IMR-90 (cell line): ENCODE results near the gene PCP2. TPM values are rescaled to one million over a fixed set of nuclear protein-coding genes. Genes with fewer than 3 reads are reported as not detected.

Experiments
- ATAC-seq: fragments of 200-7000 bp; cut with Tn5 transposase; 2 replicates; pipeline ENCODE4 v1.9.1; 2020; ENCODE audit warnings: low read depth, mild to moderate bottlenecking, moderate library complexity
- BruUV-seq: library from RNA; stranded (reverse); fragments of 400-500 nt; replicated peaks from 2 replicates; lab custom pipeline; 2021; lab: Mats Ljungman, UMichigan
- CTCF ChIA-PET: fragments of 300-600 bp; formaldehyde crosslinking; extraction: SDS; loops from one replicate; lab custom pipeline; 2021; ENCODE audit warnings: antibody characterized with exemption; lab: Yijun Ruan, JAX
- POLR2A ChIA-PET: fragments of 300-600 bp; sonication (Branson Sonifier 250); formaldehyde crosslinking; loops from one replicate; lab custom pipeline; 2022; ENCODE audit warnings: antibody characterized with exemption; ENCODE audit not compliant: unreplicated experiment; lab: Charles Lee
- DNase-seq: peaks from one replicate; pipeline ENCODE4 v3.0.0; 2013
- H2AFZ ChIP-seq: replicated peaks from 2 replicates; pipeline ENCODE3; 2013; ENCODE audit warnings: low read length, mild to moderate bottlenecking; ENCODE audit not compliant: poor library complexity
- H2AK5ac ChIP-seq: 2 replicates; pipeline ENCODE4 v1.6.1; 2013; ENCODE audit warnings: low read depth, low read length, inconsistent platforms
- H2AK9ac ChIP-seq: replicated peaks from 2 replicates; pipeline ENCODE3; 2013; ENCODE audit warnings: mild to moderate bottlenecking, low read depth, low read length, moderate library complexity; ENCODE audit not compliant: poor library complexity
- H2BK120ac ChIP-seq: 2 replicates; pipeline ENCODE4 v1.6.1; 2013; ENCODE audit warnings: low read depth, low read length, inconsistent platforms
- H2BK15ac ChIP-seq: 3 replicates; pipeline ENCODE4 v1.6.1; 2013; ENCODE audit warnings: low read depth, low read length, inconsistent platforms
- H2BK20ac ChIP-seq: 2 replicates; pipeline ENCODE4 v1.6.1; 2013; ENCODE audit warnings: low read depth, mild to moderate bottlenecking, inconsistent platforms, low read length, moderate library complexity
- H2BK5ac ChIP-seq: 2 replicates; pipeline ENCODE4 v1.6.1; 2013; ENCODE audit warnings: mild to moderate bottlenecking, low read depth, low read length, inconsistent platforms; ENCODE audit not compliant: poor library complexity, severe bottlenecking
- H3K14ac ChIP-seq: replicated peaks from 2 replicates; pipeline ENCODE4 v1.6.1; 2013; ENCODE audit warnings: low read depth, low read length, inconsistent platforms
- H3K18ac ChIP-seq: 2 replicates; pipeline ENCODE4 v1.6.1; 2013; ENCODE audit warnings: low read depth, low read length, control low read depth
- H3K23ac ChIP-seq: 2 replicates; pipeline ENCODE4 v1.6.1; 2013; ENCODE audit warnings: low read depth, low read length, inconsistent platforms
- H3K27ac ChIP-seq: 2 replicates; pipeline ENCODE4 v1.5.1; 2013; ENCODE audit warnings: mild to moderate bottlenecking, control low read depth, low read length; ENCODE audit not compliant: insufficient read depth
- H3K27me3 ChIP-seq: 2 replicates; pipeline ENCODE4 v1.6.1; 2013; ENCODE audit warnings: low read length; ENCODE audit not compliant: control insufficient read depth, insufficient read depth
- H3K36me3 ChIP-seq: 2 replicates; pipeline ENCODE4 v1.6.1; 2013; ENCODE audit warnings: low read length, mixed read lengths; ENCODE audit not compliant: control insufficient read depth, insufficient read depth
- H3K4ac ChIP-seq: 2 replicates; pipeline ENCODE4 v1.6.1; 2013; ENCODE audit warnings: low read depth, low read length, inconsistent platforms
- H3K4me1 ChIP-seq: 2 replicates; pipeline ENCODE4 v1.6.1; 2013; ENCODE audit warnings: low read length, mixed read lengths; ENCODE audit not compliant: control insufficient read depth, insufficient read depth
- H3K4me2 ChIP-seq: 2 replicates; pipeline ENCODE4 v1.6.1; 2013; ENCODE audit warnings: low read depth, mild to moderate bottlenecking, control low read depth, low read length, moderate library complexity
- H3K4me3 ChIP-seq: 2 replicates; pipeline ENCODE4 v1.5.1; 2013; ENCODE audit warnings: low read depth, mild to moderate bottlenecking, control low read depth, low read length, moderate library complexity; ENCODE audit not compliant: insufficient read depth
- H3K56ac ChIP-seq: 2 replicates; pipeline ENCODE4 v1.6.1; 2013; ENCODE audit warnings: low read length, inconsistent platforms; ENCODE audit not compliant: insufficient read depth; ENCODE audit errors: extremely low read depth
- H3K79me1 ChIP-seq, 2 experiments: 2 replicates each; pipeline ENCODE4 v1.6.1; 2013; ENCODE audit warnings: low read length in 2 of 2, inconsistent platforms in 1 of 2, low read depth in 1 of 2
- H3K9ac ChIP-seq: 2 replicates; pipeline ENCODE4 v1.6.1; 2013; ENCODE audit warnings: low read depth, low read length, control low read depth
- H3K9me1 ChIP-seq: 2 replicates; pipeline ENCODE4 v1.6.1; 2013; ENCODE audit warnings: low read length, inconsistent platforms; ENCODE audit not compliant: insufficient read depth
- H3K9me3 ChIP-seq: 2 replicates; pipeline ENCODE4 v1.6.1; 2013; ENCODE audit warnings: low read length; ENCODE audit not compliant: control insufficient read depth, insufficient read depth
- H4K20me1 ChIP-seq: 2 replicates; pipeline ENCODE4 v1.6.1; 2013; ENCODE audit warnings: low read length, inconsistent platforms; ENCODE audit not compliant: insufficient read depth
- H4K5ac ChIP-seq: 2 replicates; pipeline ENCODE4 v1.6.1; 2013; ENCODE audit warnings: mild to moderate bottlenecking, low read depth, low read length, control low read depth
- H4K8ac ChIP-seq, 2 experiments: 2 replicates each; pipeline ENCODE4 v1.6.1; 2013; ENCODE audit warnings: low read depth in 2 of 2, low read length in 2 of 2, control low read depth in 1 of 2, inconsistent platforms in 1 of 2
- H4K91ac ChIP-seq: 2 replicates; pipeline ENCODE4 v1.6.1; 2013; ENCODE audit warnings: low read depth, low read length, inconsistent platforms; ENCODE audit not compliant: insufficient read depth
- BHLHE40 ChIP-seq: fragments of 150-350 bp; IDR thresholded peaks from 2 replicates; pipeline ENCODE4 v1.6.1; 2016; ENCODE audit warnings: mild to moderate bottlenecking, low read depth, low read length
- CEBPB ChIP-seq: IDR thresholded peaks from 2 replicates; pipeline ENCODE4 v1.6.1; 2012; ENCODE audit warnings: low read depth, low read length, improper control_type of control experiment
- CHD1 ChIP-seq: IDR thresholded peaks from 2 replicates; pipeline ENCODE4 v1.6.1; 2012; ENCODE audit warnings: low read depth, low read length, improper control_type of control experiment
- CTCF ChIP-seq: conservative IDR thresholded peaks from 2 replicates; pipeline ENCODE4 v1.5.1; 2012; ENCODE audit warnings: mild to moderate bottlenecking, low read depth, low read length, improper control_type of control experiment
- FOS ChIP-seq: fragments of 150-350 bp; IDR thresholded peaks from 2 replicates; pipeline ENCODE4 v1.6.1; 2016; ENCODE audit warnings: low read depth, low read length
- MAFK ChIP-seq: IDR thresholded peaks from 2 replicates; pipeline ENCODE4 v1.6.1; 2012; ENCODE audit warnings: low read depth, low read length, improper control_type of control experiment
- MAZ ChIP-seq: IDR thresholded peaks from 2 replicates; pipeline ENCODE4 v1.6.1; 2012; ENCODE audit warnings: low read depth, mild to moderate bottlenecking, low read length, improper control_type of control experiment, moderate library complexity, borderline replicate concordance
- MXI1 ChIP-seq: IDR thresholded peaks from 2 replicates; pipeline ENCODE4 v1.6.1; 2012; ENCODE audit warnings: low read depth, mild to moderate bottlenecking, low read length, moderate library complexity, borderline replicate concordance
- NFE2L2 ChIP-seq: fragments of 150-350 bp; IDR thresholded peaks from 2 replicates; pipeline ENCODE4 v1.6.1; 2016; ENCODE audit warnings: low read depth, mild to moderate bottlenecking, low read length
- POLR2A ChIP-seq: IDR thresholded peaks from 2 replicates; pipeline ENCODE4 v1.6.1; 2012; ENCODE audit warnings: mild to moderate bottlenecking, low read depth, low read length
- RAD21 ChIP-seq: IDR thresholded peaks from 2 replicates; pipeline ENCODE4 v1.6.1; 2012; ENCODE audit warnings: low read length, improper control_type of control experiment
- RCOR1 ChIP-seq: IDR thresholded peaks from 2 replicates; pipeline ENCODE4 v1.6.1; 2012; ENCODE audit warnings: mild to moderate bottlenecking, low read length, improper control_type of control experiment; ENCODE audit not compliant: insufficient replicate concordance
- RFX5 ChIP-seq: IDR thresholded peaks from 2 replicates; pipeline ENCODE4 v1.8.0; 2012; ENCODE audit warnings: low read depth, mild to moderate bottlenecking, low read length, moderate library complexity
- SMC3 ChIP-seq: fragments of 150-350 bp; IDR thresholded peaks from 2 replicates; pipeline ENCODE4 v1.6.1; 2016; ENCODE audit warnings: low read depth, mild to moderate bottlenecking, antibody characterized with exemption, low read length, moderate library complexity
- WGBS, 2 experiments: methylation state at CpG; one replicate each; pipeline versions ENCODE4 v1.1.5 to v1.1.7; 2013; ENCODE audit warnings: missing lambda C conversion rate in 2 of 2; ENCODE audit not compliant: insufficient read length in 1 of 2; ENCODE audit errors: extremely low coverage in 2 of 2; 5-methylcytosine and 5-hydroxymethylcytosine counted together
- dilution Hi-C: fragments of 300-500 bp; cut with HindIII; formaldehyde crosslinking; loops from one replicate; pipeline ENCODE4 v1.14.3; 2018; ENCODE audit warnings: low sequenced_read_pairs; ENCODE audit not compliant: unreplicated experiment
- in situ Hi-C: fragments of 300-500 bp; cut with MboI; formaldehyde crosslinking; loops from 3 replicates; pipeline ENCODE4 v1.14.3; 2019; ENCODE audit warnings: low sequenced_read_pairs, inconsistent platforms, mixed read lengths
- intact Hi-C: fragments of 100-400 bp; cut with micrococcal nuclease; formaldehyde crosslinking; loops from 2 replicates; pipeline ENCODE4 v1.10.0; 2022
- polyA plus RNA-seq, 3 experiments: library from polyadenylated mRNA; depleted of rRNA; stranded (reverse); fragments of >200 nt; gene quantifications; 2 replicates each; pipeline ENCODE4 v1.2.3, GENCODE V29; 2012; ENCODE audit warnings: low replicate concordance in 1 of 3
- total RNA-seq: library from RNA; depleted of rRNA; stranded (reverse); fragments of >200 nt; gene quantifications from 2 replicates; pipeline ENCODE4 v1.2.3, GENCODE V29; 2012
- TF ChIP-seq, protein P1 (sequence below): fragments of 150-350 bp; IDR thresholded peaks from 2 replicates; pipeline ENCODE4 v1.6.1; 2017; ENCODE audit warnings: mild to moderate bottlenecking, antibody characterized with exemption, low read length, low read depth
- TF ChIP-seq, protein P2 (sequence below): fragments of 150-350 bp; IDR thresholded peaks from 2 replicates; pipeline ENCODE4 v1.6.1; 2016; ENCODE audit warnings: low read depth, mild to moderate bottlenecking, low read length, moderate library complexity, borderline replicate concordance

The PCP2 gene
- total and polyA plus RNA-seq, 2 of the 4 experiments (the other 2 are of a cell fraction) = not detected

GRCh38 chr19:7619671-7620441 lies 13.7 kb downstream of the PCP2 start:
- H3K9me3 ChIP-seq = no peaks in the 10 kb centered on the region
- H3K36me3 ChIP-seq = peaks cover 54% of the 10 kb centered on the region
- no peak overlapping the region for H2AK9ac ChIP-seq
- ChIA-PET CTCF (no interaction called here), POLR2A (no interaction called here)
- H3K14ac ChIP-seq = no peak overlapping the region
- no peak overlapping the region for H3K4me2 ChIP-seq
- H2BK120ac ChIP-seq = no peak overlapping the region
- no peaks in the 10 kb centered on the region; a peak in 1 of 4 replicates for H3K79me1 ChIP-seq
- in situ Hi-C loops = no loop called here
- no peak overlapping the region for H3K56ac ChIP-seq
- DNase-seq (no peak), ATAC-seq (no peak)
- intact Hi-C loops = no loop called here
- no peak overlapping the region for H4K5ac ChIP-seq
- no TSS peak for BruUV-seq
- H2BK20ac ChIP-seq = no peak overlapping the region
- no peaks in the 10 kb centered on the region for H3K27me3 ChIP-seq
- H3K9ac ChIP-seq = no peak overlapping the region
- TF ChIP-seq POLR2A = no peak
- no peak for TF ChIP-seq CTCF
- TF ChIP-seq BHLHE40 = no peak
- TF ChIP-seq MAFK = no peak
- TF ChIP-seq, protein P1, sequence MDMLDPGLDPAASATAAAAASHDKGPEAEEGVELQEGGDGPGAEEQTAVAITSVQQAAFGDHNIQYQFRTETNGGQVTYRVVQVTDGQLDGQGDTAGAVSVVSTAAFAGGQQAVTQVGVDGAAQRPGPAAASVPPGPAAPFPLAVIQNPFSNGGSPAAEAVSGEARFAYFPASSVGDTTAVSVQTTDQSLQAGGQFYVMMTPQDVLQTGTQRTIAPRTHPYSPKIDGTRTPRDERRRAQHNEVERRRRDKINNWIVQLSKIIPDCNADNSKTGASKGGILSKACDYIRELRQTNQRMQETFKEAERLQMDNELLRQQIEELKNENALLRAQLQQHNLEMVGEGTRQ = no peak
- no peak for TF ChIP-seq RCOR1
- no peak for TF ChIP-seq CEBPB
- TF ChIP-seq RAD21 = no peak
- TF ChIP-seq MXI1 = no peak
- no peak for TF ChIP-seq NFE2L2
- no peak for TF ChIP-seq SMC3
- no peak for TF ChIP-seq CHD1
- no peak for TF ChIP-seq FOS
- TF ChIP-seq, protein P2, sequence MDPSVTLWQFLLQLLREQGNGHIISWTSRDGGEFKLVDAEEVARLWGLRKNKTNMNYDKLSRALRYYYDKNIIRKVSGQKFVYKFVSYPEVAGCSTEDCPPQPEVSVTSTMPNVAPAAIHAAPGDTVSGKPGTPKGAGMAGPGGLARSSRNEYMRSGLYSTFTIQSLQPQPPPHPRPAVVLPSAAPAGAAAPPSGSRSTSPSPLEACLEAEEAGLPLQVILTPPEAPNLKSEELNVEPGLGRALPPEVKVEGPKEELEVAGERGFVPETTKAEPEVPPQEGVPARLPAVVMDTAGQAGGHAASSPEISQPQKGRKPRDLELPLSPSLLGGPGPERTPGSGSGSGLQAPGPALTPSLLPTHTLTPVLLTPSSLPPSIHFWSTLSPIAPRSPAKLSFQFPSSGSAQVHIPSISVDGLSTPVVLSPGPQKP = no peak
- no peak for TF ChIP-seq MAZ
- TF ChIP-seq RFX5 = no peak
- no peak overlapping the region for H3K23ac ChIP-seq
- no peak overlapping the region for H2BK5ac ChIP-seq
- H4K8ac ChIP-seq = no peak overlapping the region
- no peak overlapping the region for H4K91ac ChIP-seq
- H3K9me1 ChIP-seq = no peaks in the 10 kb centered on the region
- H3K4me1 ChIP-seq = no peaks in the 10 kb centered on the region
- H2AK5ac ChIP-seq = no peak overlapping the region
- no peak overlapping the region for H3K18ac ChIP-seq
- no peak overlapping the region for H2BK15ac ChIP-seq
- no peak overlapping the region for H3K27ac ChIP-seq
- no peak overlapping the region for H3K4me3 ChIP-seq
- WGBS, 2 experiments = 96% methylated on average over 20 of the region's 48 CpGs; no CpG with 5 or more reads in 1 of the 2 experiments
- no peaks in the 10 kb centered on the region for H4K20me1 ChIP-seq
- H2AFZ ChIP-seq = no peak overlapping the region
- dilution Hi-C loops = no loop called here
- H3K4ac ChIP-seq = no peak overlapping the region
